ENCODE measurements around the gene PLCD3. TPM values are rescaled to one million over a fixed set of nuclear protein-coding genes. Genes with fewer than 3 reads are reported as not detected.

PLCD3 gene
- total and polyA plus RNA-seq, 9 of the 15 experiments (the other 6 are each of a cell fraction or from before 2014, with no cell fraction given), result 0.20 to 22.6 (median 7.5) TPM

DNA sequence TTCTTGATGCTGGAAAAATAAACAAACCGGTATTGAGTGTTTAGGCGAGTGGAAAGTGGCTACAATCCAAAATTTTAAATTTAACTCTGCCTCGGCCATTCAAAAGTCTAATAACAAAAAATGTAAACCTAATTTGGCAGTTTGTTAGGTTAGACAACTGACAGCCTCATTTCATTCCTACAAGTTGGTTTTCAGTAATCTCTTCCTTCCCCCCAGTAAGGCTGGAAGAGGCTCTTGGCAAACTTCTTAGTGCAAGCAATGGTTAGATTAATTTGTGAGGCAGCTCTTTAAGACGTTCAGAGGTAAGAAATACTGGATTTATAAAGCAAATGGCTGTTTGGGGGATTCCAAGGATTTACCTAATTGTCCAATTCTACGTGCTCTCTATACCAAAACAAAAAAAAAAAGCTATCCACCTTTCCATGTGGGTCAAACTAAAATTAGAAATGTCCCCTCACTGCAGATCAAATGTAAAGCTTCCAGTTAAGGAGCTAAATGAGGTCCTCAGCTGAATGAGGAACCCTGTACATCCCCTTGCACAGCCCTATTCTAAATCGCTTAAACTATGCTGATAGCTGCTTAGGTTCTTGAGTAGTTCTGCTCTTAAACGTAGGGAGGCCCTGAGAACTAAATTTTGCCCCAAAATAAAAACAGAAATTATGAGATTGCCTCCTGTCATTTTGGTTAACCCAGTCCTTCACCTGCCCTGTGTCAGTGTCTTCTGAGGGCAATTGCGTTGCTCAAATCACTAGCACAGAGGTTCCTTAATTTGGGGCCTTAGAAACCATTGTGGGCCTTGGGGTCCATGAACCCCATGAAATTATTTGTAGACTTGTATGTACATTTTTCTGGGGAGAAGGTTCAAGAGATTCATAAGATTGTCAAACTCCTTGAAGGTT is 18.8 kb upstream of the PLCD3 start:
- no peaks in the 10 kb centered on the region for H3K9me1 ChIP-seq (ENCODE audit: control insufficient read depth, insufficient read depth, low read length)
- FAIRE-seq (no peak), DNase-seq (ENCODE audit: extremely low read depth in 1 of 4, low spot score in 3 of 4) (no peak), ATAC-seq (no peak)
- intact Hi-C loops (cut with micrococcal nuclease) (no loop called here), in situ Hi-C loops (cut with MboI) (no loop called here)
- no peaks in the 10 kb centered on the region for H3K9me3 ChIP-seq (replicated peaks; ENCODE audit: control insufficient read depth, insufficient read depth, low read depth, low read length)
- peak overlapping the region; percentile 86 for H3K27ac ChIP-seq (ENCODE audit: extremely low read depth, low read depth, low read length)
- WGBS (ENCODE audit: insufficient coverage, low coverage, missing lambda C conversion rate), result 3% methylated on average over 8 of the region's 8 CpGs
- ChIA-PET CTCF (ENCODE audit: low intra/inter-chr PET ratio) (interaction anchor here (1.0 to 3.8 kb wide), 5 partner anchors 10 to 47 kb away, joined by 3 to 29 read pairs (median 4); partner anchors contain the start of genes ACBD4 and PLCD3), POLR2A (interaction anchor here (0.5 to 10.1 kb wide), 30 partner anchors 10 to 1818 kb away, joined by 3 to 497 read pairs (median 5); partner anchors contain the start of genes ACBD4, DCAKD and HEXIM2)
- peak overlapping the region; percentile 69 for H3K4me3 ChIP-seq
- peaks cover 3% of the 10 kb centered on the region; the same call in 1 of the 3 replicates for H3K36me3 ChIP-seq (ENCODE audit: control insufficient read depth, insufficient read depth, low read length)
- H3K79me2 ChIP-seq (ENCODE audit: control insufficient read depth, insufficient read depth, low read length), result peaks cover 48% of the 10 kb centered on the region
- no peaks in the 10 kb centered on the region for H3K27me3 ChIP-seq (ENCODE audit: control insufficient read depth in 2 of 2, insufficient read depth in 2 of 2, low read length in 2 of 2)
- no TSS peak for BruUV-seq (replicated peaks)
- H3K4me2 ChIP-seq (ENCODE audit: insufficient read depth, low read length), result peak overlapping the region; percentile 95
- peaks cover 5% of the 10 kb centered on the region; the same call in 1 of the 2 replicates for H4K20me1 ChIP-seq (replicated peaks; ENCODE audit: control insufficient read depth, insufficient read depth, low read length)
- no peak overlapping the region for H2AFZ ChIP-seq (ENCODE audit: low read depth, low read length)
- peak overlapping the region; percentile 32 to 79 for H3K9ac ChIP-seq (ENCODE audit: insufficient read depth in 1 of 2, low read depth in 2 of 2, low read length in 2 of 2)
- H3K4me1 ChIP-seq (replicated peaks in 1 of 2; ENCODE audit: control insufficient read depth in 2 of 2, insufficient read depth in 2 of 2, low read length in 2 of 2), result peaks cover 22 to 26% of the 10 kb centered on the region in 2 experiments
- TF ChIP-seq HCFC1 (IDR thresholded peaks at IDR 0.05; ENCODE audit: low read depth, low read length) (0 out of 2 replicates have a peak, but pooled peaks have one; percentile 21), MECOM (CRISPR knock-in tag; IDR thresholded peaks at IDR 0.05) (no peak), JUNB (CRISPR knock-in tag; conservative IDR thresholded peaks at IDR 0.05) (no peak), FIP1L1 (IDR thresholded peaks at IDR 0.05; ENCODE audit: low read depth, low read length, poor library complexity, severe bottlenecking) (no peak), SPI1 (IDR thresholded peaks at IDR 0.05; ENCODE audit: borderline replicate concordance, low read depth, low read length) (peak; percentile 58; the same call in 1 of the 2 replicates), ZFX (CRISPR knock-in tag; IDR thresholded peaks at IDR 0.05) (peak; percentile 38; the same call in 1 of the 2 replicates), CEBPB (tag; IDR thresholded peaks at IDR 0.05) (no peak), TAF15 (IDR thresholded peaks at IDR 0.05; ENCODE audit: low read depth, low read length) (no peak), POLR2A (conservative IDR thresholded peaks at IDR 0.05) (0 out of 2 replicates have a peak, but pooled peaks have one; percentile 22), MNT (conservative IDR thresholded peaks at IDR 0.05) (0 out of 4 replicates have a peak, but pooled peaks of 1 of the 2 experiments have one; percentile 14), CBX3 (IDR thresholded peaks at IDR 0.05; ENCODE audit: borderline replicate concordance in 1 of 2, low read length in 2 of 2) (no peak), RCOR1 (IDR thresholded peaks at IDR 0.05; ENCODE audit: borderline replicate concordance in 1 of 2, low read depth in 2 of 2, low read length in 2 of 2) (no peak), ZNF197 (CRISPR knock-in tag; IDR thresholded peaks at IDR 0.05; ENCODE audit: low read depth) (0 out of 2 replicates have a peak, but pooled peaks have one; percentile 46), GTF2E2 (tag; IDR thresholded peaks at IDR 0.05) (0 out of 2 replicates have a peak, but pooled peaks have one; percentile 15), KAT7 (CRISPR knock-in tag; IDR thresholded peaks at IDR 0.05; ENCODE audit: borderline replicate concordance) (peak; percentile 23; the same call in 1 of the 2 replicates), ZNF143 (CRISPR knock-in tag; IDR thresholded peaks at IDR 0.05) (no peak), NFXL1 (CRISPR knock-in tag; IDR thresholded peaks at IDR 0.05) (no peak), KAT8 (IDR thresholded peaks at IDR 0.05; ENCODE audit: low read depth) (no peak)
- TF ChIP-seq, protein P1, sequence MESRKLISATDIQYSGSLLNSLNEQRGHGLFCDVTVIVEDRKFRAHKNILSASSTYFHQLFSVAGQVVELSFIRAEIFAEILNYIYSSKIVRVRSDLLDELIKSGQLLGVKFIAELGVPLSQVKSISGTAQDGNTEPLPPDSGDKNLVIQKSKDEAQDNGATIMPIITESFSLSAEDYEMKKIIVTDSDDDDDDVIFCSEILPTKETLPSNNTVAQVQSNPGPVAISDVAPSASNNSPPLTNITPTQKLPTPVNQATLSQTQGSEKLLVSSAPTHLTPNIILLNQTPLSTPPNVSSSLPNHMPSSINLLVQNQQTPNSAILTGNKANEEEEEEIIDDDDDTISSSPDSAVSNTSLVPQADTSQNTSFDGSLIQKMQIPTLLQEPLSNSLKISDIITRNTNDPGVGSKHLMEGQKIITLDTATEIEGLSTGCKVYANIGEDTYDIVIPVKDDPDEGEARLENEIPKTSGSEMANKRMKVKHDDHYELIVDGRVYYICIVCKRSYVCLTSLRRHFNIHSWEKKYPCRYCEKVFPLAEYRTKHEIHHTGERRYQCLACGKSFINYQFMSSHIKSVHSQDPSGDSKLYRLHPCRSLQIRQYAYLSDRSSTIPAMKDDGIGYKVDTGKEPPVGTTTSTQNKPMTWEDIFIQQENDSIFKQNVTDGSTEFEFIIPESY (CRISPR knock-in tag; IDR thresholded peaks at IDR 0.05), result no peak

All from K562 (cell line).